ENCODE results near the gene NAT8L. TPM values are rescaled to one million over a fixed set of nuclear protein-coding genes. Genes with fewer than 3 reads are reported as not detected.

NAT8L gene
- total and polyA plus RNA-seq, 2 donors (not counting 3 experiments of a cell fraction or from before 2014, with no cell fraction given) = 0.10 to 0.11 TPM

DNA sequence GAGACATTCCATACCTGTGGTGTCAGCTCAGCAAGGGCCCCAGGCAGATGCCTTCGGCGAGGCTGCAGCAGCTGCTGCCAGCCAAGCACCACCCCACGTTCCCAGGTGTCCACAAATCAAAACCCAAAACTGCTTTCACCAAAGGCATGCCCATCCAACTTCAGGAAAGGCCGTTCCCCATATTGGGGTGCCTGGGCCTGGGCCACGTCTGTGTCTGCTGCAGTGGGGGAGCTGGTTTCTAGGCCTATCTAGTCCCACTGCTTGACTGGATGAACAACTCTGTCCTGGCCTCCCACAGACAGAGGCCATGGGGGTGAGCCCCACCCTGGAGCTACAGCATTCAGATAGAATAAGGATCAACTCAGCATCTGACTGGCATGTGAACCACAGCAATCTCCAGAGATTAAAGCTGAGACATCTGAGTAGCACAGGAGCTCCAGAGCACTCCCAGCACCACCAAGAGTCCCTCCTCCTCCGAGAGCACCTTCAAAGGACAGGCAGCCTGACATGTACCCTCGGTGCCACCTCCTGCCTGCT is 37.0 kb downstream of the NAT8L start:
- intact Hi-C loops (cut with micrococcal nuclease) = no loop called here
- Histone ChIP-seq H3K4me2 (ENCODE audit: insufficient read depth, low read length) (no peak overlapping the region), H3K4me1 (ENCODE audit: control insufficient read depth, extremely low read depth, insufficient read depth, low read length) (no peaks in the 10 kb centered on the region), H3K79me2 (ENCODE audit: control insufficient read depth, insufficient read depth, low read length) (no peaks in the 10 kb centered on the region), H3K36me3 (ENCODE audit: control insufficient read depth in 2 of 2, extremely low read depth in 1 of 2, insufficient read depth in 2 of 2, low read length in 2 of 2) (no peaks in the 10 kb centered on the region), H3K9me1 (replicated peaks; ENCODE audit: control insufficient read depth, extremely low read depth, insufficient read depth, low read length) (no peaks in the 10 kb centered on the region), H2AFZ (ENCODE audit: low read depth, low read length) (no peak overlapping the region), H3K27me3 (ENCODE audit: control insufficient read depth in 2 of 2, insufficient read depth in 2 of 2, low read length in 2 of 2) (no peaks in the 10 kb centered on the region), H4K20me1 (replicated peaks; ENCODE audit: control insufficient read depth, extremely low read depth, insufficient read depth, low read length) (no peaks in the 10 kb centered on the region), H3K4me3 (replicated peaks in 1 of 3; ENCODE audit: insufficient read depth in 1 of 3, low read depth in 1 of 3, low read length in 3 of 3) (no peak overlapping the region), H3K9ac (replicated peaks; ENCODE audit: extremely low read depth, insufficient read depth, low read length) (no peak overlapping the region), H3K27ac (ENCODE audit: insufficient read depth, low read depth, low read length) (no peak overlapping the region), H3K9me3 (replicated peaks; ENCODE audit: control insufficient read depth, insufficient read depth, low read length) (no peaks in the 10 kb centered on the region)
- dilution Hi-C loops (cut with MboI; ENCODE audit: extremely low pct_ligation_motif_present, low sequenced_read_pairs) = no loop called here
- DNase-seq (ENCODE audit: low read depth, low spot score) = no peak
- TF ChIP-seq, protein P1, sequence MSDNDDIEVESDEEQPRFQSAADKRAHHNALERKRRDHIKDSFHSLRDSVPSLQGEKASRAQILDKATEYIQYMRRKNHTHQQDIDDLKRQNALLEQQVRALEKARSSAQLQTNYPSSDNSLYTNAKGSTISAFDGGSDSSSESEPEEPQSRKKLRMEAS (IDR thresholded peaks at IDR 0.05; ENCODE audit: insufficient read depth, insufficient read length) = no peak
- no peak for TF ChIP-seq GATA2 (IDR thresholded peaks at IDR 0.05; ENCODE audit: insufficient read depth, insufficient read length, low read depth, low read length)
- no peak for TF ChIP-seq FOS (IDR thresholded peaks at IDR 0.05; ENCODE audit: borderline replicate concordance, insufficient read depth, low read length)
- TF ChIP-seq, protein P2, sequence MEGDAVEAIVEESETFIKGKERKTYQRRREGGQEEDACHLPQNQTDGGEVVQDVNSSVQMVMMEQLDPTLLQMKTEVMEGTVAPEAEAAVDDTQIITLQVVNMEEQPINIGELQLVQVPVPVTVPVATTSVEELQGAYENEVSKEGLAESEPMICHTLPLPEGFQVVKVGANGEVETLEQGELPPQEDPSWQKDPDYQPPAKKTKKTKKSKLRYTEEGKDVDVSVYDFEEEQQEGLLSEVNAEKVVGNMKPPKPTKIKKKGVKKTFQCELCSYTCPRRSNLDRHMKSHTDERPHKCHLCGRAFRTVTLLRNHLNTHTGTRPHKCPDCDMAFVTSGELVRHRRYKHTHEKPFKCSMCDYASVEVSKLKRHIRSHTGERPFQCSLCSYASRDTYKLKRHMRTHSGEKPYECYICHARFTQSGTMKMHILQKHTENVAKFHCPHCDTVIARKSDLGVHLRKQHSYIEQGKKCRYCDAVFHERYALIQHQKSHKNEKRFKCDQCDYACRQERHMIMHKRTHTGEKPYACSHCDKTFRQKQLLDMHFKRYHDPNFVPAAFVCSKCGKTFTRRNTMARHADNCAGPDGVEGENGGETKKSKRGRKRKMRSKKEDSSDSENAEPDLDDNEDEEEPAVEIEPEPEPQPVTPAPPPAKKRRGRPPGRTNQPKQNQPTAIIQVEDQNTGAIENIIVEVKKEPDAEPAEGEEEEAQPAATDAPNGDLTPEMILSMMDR (IDR thresholded peaks at IDR 0.05; ENCODE audit: extremely low read depth in 1 of 2, insufficient read depth in 1 of 2, low read depth in 1 of 2, low read length in 2 of 2) = no peak
- no peak for TF ChIP-seq EZH2 (IDR thresholded peaks at IDR 0.05; ENCODE audit: borderline replicate concordance, low read depth, low read length, severe bottlenecking)
- no peak for TF ChIP-seq POLR2AphosphoS5 (IDR thresholded peaks at IDR 0.05; ENCODE audit: insufficient read depth, low read depth, low read length)
- TF ChIP-seq JUN (IDR thresholded peaks at IDR 0.05; ENCODE audit: borderline replicate concordance, insufficient read depth, insufficient read length, low read depth) = no peak
- no peak for TF ChIP-seq POLR2A (IDR thresholded peaks at IDR 0.05; ENCODE audit: low read depth, low read length)
- TF ChIP-seq MYC (IDR thresholded peaks at IDR 0.05; ENCODE audit: low read depth, low read length) = no peak
- ChIA-PET CTCF (no interaction called here), POLR2A (no interaction called here)
- BruUV-seq (replicated peaks) = no TSS peak
- no peak for FAIRE-seq

Measured in endothelial cell of umbilical vein (primary cell).